NK-92 (cell line): ENCODE data around the gene CTXND1.

Experiments used
- DNase-seq: peaks from one replicate; lab custom pipeline; 2025; ENCODE audit not compliant: unreplicated experiment; lab: John Stamatoyannopoulos, UW

CTXND1 gene

GRCh38 chr15:80259942-80260510, 8.0 kb upstream of the CTXND1 start:
- no peak for DNase-seq

- DNase-seq = no peak
These were observed 439 bp downstream of the CTXND1 start for GRCh38 chr15:80251428-80252120.

- DNase-seq = no peak
These were observed 1.2 kb downstream of the CTXND1 start for GRCh38 chr15:80250614-80251427.

GRCh38 chr15:80249973-80250372, 2.0 kb downstream of the CTXND1 start:
- DNase-seq = no peak

GRCh38 chr15:80247320-80247719, 4.7 kb downstream of the CTXND1 start:
- no peak for DNase-seq

- DNase-seq = no peak
These were observed 5.6 kb downstream of the CTXND1 start for GRCh38 chr15:80246425-80246894.

DNA sequence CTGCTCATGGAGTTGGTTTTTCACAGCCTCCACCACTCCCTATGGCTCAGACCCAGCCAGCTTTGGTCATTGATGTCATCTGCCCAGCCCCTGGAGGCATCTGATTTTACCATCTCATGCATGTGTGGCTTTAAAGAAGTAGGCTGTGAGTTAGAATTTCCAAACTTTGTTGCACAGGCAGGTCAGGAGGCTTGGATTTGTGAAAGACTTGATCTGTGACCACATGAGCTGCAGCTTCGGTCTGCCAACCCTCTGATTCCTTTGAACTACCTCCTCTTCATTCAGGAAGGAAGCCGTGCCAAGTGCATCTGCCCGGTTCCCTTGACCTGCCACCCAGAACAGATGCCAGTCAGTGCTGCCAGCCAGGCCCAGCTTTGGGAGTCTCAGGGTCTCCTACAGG, 9.2 kb downstream of the CTXND1 start:
- DNase-seq = no peak

GRCh38 chr15:80242132-80242769, 9.8 kb downstream of the CTXND1 start:
- DNase-seq = no peak

DNA sequence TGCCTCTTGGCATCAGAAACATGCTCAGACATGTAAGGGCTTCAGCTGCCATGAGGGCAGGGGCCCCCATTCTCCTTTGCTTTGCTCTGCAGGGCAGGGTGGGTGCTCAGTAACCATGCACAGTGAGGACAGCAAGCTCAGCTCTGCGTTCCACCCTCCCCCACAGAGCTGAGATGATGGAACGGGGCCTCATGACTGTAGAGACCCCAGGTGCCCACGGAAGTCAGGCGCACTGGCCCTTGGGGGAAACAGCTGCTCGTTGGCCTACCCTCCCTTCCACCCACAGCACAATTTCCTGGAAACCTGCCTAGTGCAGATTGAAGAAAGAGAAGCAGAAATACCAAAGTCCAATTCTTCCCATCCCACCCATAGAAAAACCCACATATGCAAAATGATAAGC, 10.5 kb downstream of the CTXND1 start:
- DNase-seq = no peak

DNA sequence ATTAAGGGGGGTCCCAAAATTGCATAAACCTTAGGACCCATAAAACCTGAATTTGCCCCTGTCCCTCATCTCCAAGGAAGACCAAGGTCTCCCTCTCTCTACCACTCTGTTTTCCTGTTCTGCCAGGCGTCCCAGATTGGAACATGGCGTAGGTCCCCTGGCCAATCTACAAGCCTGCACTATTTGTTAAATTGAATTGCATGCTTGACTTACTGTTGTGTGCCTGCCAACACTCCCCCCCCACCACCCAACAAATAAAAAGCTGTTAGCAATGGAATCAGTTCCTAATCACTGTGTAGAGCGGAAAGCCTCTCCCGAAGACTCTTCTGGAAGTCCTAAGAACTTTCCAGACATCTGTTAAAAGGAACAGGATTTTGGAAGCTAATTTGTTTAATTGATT, 11.7 kb downstream of the CTXND1 start:
- DNase-seq = no peak

GRCh38 chr15:80234883-80235282, 17.1 kb downstream of the CTXND1 start:
- no peak for DNase-seq

DNA sequence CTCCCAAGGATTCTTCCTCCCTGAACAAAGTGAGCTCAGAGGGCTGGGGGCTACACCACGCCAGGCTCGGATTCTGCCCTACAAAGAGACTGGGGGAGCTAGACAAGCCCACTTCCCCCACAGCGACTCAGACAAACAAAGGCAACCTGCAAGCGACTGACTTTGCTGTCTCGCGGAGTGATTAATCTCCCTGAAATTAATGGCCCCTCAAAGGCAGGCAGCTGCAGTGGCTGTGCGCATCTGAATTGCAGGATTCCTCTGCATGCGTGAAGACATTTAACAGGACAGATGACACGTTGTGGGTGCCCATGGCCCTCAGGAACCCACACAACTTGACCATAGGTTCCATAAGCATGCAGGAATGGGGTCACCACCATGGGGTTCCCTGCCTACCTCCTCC, 18.4 kb downstream of the CTXND1 start:
- no peak for DNase-seq

DNA sequence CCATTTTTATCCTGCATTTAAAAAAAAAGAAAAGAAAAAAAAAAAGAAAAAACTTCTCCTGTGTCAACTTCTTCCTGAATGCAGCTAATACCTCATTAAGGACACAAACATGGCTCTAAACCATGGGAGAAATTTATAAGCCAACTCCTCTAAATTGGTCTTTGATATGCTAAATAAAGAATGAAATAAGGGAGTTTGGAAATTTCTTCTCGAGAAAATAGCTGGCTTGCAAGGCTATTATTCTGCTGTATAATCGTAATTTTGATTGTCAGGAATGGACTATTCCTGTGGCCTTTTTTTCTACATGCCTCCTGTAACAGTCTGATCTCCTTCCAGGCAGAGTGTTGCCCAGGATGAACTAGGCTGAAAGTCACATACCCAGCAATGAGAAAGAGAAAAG, 20.6 kb downstream of the CTXND1 start:
- DNase-seq = no peak

DNA sequence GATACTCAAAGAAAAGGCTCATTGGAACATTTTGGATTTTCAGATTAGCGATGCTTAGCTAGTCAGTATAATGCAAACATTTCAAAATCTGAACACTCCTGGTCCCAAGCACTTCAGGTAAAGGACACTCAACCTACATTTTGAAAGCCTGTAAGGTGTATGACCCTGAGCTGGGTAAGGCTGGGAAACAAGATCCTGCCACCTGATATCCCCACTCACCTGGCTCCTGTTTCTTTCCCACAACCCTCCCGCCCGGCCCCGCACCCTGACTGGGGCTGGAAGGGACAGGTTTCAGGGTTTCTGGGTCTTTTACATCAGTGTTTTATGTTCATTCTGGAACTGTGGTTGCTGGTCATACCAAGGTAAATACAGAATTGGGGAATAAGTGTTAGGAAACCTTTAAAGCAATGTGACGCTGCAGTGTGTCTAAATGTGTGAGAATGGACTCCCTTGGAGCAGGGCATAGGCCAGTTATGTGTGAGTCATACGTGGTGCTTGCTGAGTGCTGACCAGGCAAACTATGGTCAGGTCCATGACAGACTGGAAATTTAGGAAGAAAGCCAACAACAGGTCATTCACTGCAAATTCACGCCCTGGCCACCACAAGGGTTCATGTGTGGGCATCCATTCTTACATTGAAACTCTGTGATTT, 22.9 kb downstream of the CTXND1 start:
- no peak for DNase-seq

- no peak for DNase-seq
These were observed 32.1 kb downstream of the CTXND1 start for GRCh38 chr15:80219955-80220354.

- no peak for DNase-seq
These were observed 34.6 kb downstream of the CTXND1 start for GRCh38 chr15:80217327-80217900.

GRCh38 chr15:80216911-80217310, 35.1 kb downstream of the CTXND1 start:
- no peak for DNase-seq

GRCh38 chr15:80216141-80216540, 35.9 kb downstream of the CTXND1 start:
- no peak for DNase-seq

DNA sequence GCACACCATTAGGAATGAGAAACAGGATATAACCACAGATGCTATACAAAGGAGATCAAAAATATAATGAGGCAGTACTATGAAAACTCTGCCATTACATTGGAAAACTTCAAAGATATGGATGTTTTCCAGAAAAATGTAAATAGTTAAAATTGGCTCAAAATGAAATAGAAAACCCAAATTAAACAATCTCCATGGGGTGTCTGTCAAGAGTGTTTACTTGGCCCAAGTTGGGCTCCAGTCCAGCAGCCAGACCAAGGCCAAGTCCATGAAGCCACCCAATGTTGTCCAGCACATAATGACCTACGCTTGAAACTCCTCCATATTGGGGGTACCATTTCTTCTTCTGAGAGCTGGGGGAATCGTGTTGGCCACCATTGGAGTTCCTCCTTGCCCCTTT, 37.1 kb downstream of the CTXND1 start:
- DNase-seq = no peak

- no peak for DNase-seq
These were observed 40.0 kb downstream of the CTXND1 start for GRCh38 chr15:80211976-80212375.
